Measurements from ENCODE around the gene SFXN4. TPM values are rescaled to one million over a fixed set of nuclear protein-coding genes. Genes with fewer than 3 reads are reported as not detected.
A peak's percentile ranks its signal among the peaks of the same experiment; 100 is the strongest.

SFXN4 gene
- total and polyA plus RNA-seq, 12 donors = 31.0 to 135 (median 51.2) TPM

GRCh38 chr10:119167041-119167440 is 1.5 kb upstream of the SFXN4 start:
- Histone ChIP-seq H3K27me3 (no peaks in the 10 kb centered on the region), H3K4me3 (no peak overlapping the region), H3K27ac (peak overlapping the region in 2 of 5 donors; percentile 91 to 92), H3K9me3 (replicated peaks in 1 of 3) (no peaks in the 10 kb centered on the region), H3K4me1 (replicated peaks in 1 of 2) (peaks cover 9 to 22% of the 10 kb centered on the region in 2 donors), H3K36me3 (replicated peaks in 1 of 2) (peaks cover 0 to 42% of the 10 kb centered on the region in 2 donors)
- intact Hi-C loops (cut with DNase I) = no loop called here
- no peak for DNase-seq
- WGBS, 4 donors = 82 to 84% (median 84%) methylated on average over 8 of the region's 8 CpGs
- TF ChIP-seq POLR2A (IDR thresholded peaks at IDR 0.05) = no peak
- TF ChIP-seq, protein P1, sequence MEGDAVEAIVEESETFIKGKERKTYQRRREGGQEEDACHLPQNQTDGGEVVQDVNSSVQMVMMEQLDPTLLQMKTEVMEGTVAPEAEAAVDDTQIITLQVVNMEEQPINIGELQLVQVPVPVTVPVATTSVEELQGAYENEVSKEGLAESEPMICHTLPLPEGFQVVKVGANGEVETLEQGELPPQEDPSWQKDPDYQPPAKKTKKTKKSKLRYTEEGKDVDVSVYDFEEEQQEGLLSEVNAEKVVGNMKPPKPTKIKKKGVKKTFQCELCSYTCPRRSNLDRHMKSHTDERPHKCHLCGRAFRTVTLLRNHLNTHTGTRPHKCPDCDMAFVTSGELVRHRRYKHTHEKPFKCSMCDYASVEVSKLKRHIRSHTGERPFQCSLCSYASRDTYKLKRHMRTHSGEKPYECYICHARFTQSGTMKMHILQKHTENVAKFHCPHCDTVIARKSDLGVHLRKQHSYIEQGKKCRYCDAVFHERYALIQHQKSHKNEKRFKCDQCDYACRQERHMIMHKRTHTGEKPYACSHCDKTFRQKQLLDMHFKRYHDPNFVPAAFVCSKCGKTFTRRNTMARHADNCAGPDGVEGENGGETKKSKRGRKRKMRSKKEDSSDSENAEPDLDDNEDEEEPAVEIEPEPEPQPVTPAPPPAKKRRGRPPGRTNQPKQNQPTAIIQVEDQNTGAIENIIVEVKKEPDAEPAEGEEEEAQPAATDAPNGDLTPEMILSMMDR (IDR thresholded peaks at IDR 0.05) = no peak

- H3K27me3 ChIP-seq = no peaks in the 10 kb centered on the region
- peaks cover 14 to 25% of the 10 kb centered on the region in 2 donors for H3K4me1 ChIP-seq (replicated peaks in 1 of 2)
- TF ChIP-seq, protein P1 (IDR thresholded peaks at IDR 0.05) = no peak
- TF ChIP-seq POLR2A (IDR thresholded peaks at IDR 0.05) = no peak
- peaks cover 0 to 37% of the 10 kb centered on the region in 2 donors for H3K36me3 ChIP-seq (replicated peaks in 1 of 2)
- 64 to 75% (median 69%) methylated on average over 8 of the region's 8 CpGs for WGBS, 4 donors
- no peak overlapping the region for H3K4me3 ChIP-seq
- peak overlapping the region in 3 of 5 donors; percentile 84 to 92 (median 91) for H3K27ac ChIP-seq
- no peak for DNase-seq
- no peaks in the 10 kb centered on the region for H3K9me3 ChIP-seq (replicated peaks in 1 of 3)
- intact Hi-C loops (cut with DNase I) = no loop called here
These were observed 1.1 kb upstream of the SFXN4 start for GRCh38 chr10:119166564-119166963.

DNA sequence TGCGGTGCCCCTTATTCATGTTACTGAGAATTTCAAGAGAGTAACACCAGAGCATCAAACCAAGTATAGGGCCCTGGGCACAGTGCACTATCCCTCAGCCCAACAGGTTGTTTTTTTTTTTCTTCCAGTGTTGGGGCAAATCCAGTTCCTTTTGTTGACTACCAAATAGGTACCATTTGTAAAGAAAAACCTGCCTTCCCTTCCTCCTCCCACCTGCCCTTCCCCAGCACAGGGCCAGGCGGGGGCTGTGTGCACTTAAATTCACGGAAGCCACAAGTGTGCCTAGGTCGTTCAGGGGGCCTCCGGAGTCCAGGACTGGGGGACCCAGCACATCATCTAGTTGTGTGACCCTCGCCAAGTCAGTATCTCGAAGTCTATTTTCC is 595 bp upstream of the SFXN4 start:
- WGBS, 4 donors = 65 to 71% (median 68%) methylated on average over 7 of the region's 7 CpGs
- peaks cover 0 to 33% of the 10 kb centered on the region in 2 donors for H3K36me3 ChIP-seq (replicated peaks in 1 of 2)

DNA sequence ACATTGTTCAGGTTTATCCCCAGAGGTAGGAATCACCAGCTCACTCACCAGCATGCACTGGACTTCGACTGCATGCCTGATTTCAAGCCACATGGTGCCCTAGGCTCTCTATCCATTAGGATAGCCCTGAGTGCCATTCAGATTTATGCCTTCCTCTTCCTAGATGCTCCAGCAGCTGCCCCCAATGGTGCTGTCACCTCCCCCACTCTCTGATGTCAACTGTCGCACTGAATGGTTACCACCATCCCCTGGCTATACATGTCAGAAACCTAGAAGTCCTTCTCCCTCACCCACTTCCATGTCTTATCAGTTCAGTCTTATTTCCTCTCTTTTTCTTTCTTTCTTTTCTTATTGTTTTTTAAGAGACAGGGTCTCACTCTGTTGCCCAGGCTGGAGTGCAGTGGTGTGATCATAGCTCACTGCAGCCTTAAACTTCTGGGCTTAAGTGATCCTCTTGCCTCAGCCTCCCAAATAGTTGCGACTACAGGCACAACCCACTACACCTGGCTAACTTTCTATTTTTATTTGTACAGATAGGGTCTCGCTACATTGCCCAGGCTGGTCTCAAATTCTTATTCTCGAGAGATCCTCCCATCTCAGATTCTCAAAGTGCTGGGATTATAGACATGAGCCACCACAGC is 2.9 kb downstream of the SFXN4 start:
- intact Hi-C loops (cut with DNase I) = no loop called here
- Histone ChIP-seq H3K27me3 (no peaks in the 10 kb centered on the region), H3K4me3 (no peak overlapping the region), H3K27ac (peak overlapping the region in 2 of 5 donors; percentile 53 to 58), H3K9me3 (replicated peaks in 1 of 3) (no peaks in the 10 kb centered on the region), H3K4me1 (replicated peaks in 1 of 2) (peaks cover 25% of the 10 kb centered on the region in 2 donors), H3K36me3 (replicated peaks in 1 of 2) (peaks cover 0 to 16% of the 10 kb centered on the region in 2 donors)
- TF ChIP-seq, protein P1 (IDR thresholded peaks at IDR 0.05) = no peak
- TF ChIP-seq POLR2A (IDR thresholded peaks at IDR 0.05) = no peak
- WGBS, 4 donors = 93 to 98% (median 96%) methylated on average over 5 of the region's 5 CpGs
- no peak for DNase-seq

More for the DNA sequence above, 595 bp upstream of the SFXN4 start:
- Histone ChIP-seq H3K27me3 (no peaks in the 10 kb centered on the region), H3K9me3 (replicated peaks in 1 of 3) (no peaks in the 10 kb centered on the region), H3K4me3 (peak overlapping the region in 2 of 4 donors; percentile 87 to 91), H3K27ac (peak overlapping the region; percentile 60 to 92 (median 84)), H3K4me1 (replicated peaks in 1 of 2) (peaks cover 17 to 25% of the 10 kb centered on the region in 2 donors)
- intact Hi-C loops (cut with DNase I) = no loop called here
- TF ChIP-seq POLR2A (IDR thresholded peaks at IDR 0.05) = no peak
- TF ChIP-seq, protein P1 (IDR thresholded peaks at IDR 0.05) = no peak
- no peak for DNase-seq

All from adrenal gland (tissue), 12 donors.